Pancreas (tissue), 10 donors: Measurements from ENCODE around the gene ZGLP1. TPM values are rescaled to one million over a fixed set of nuclear protein-coding genes. Genes with fewer than 3 reads are reported as not detected.

Experiments
- ATAC-seq, 4 donors: fragments of 200-7000 bp; cut with Tn5 transposase; one replicate each; pipeline versions ENCODE4 v1.8.0 to v1.9.1; 2020; ENCODE audit warnings: mild to moderate bottlenecking in 4 of 4, moderate library complexity in 4 of 4
- DNase-seq, 6 donors: peaks; one replicate each; pipeline ENCODE4 v3.0.0-alpha.2; 2020
- FAIRE-seq: peaks from 2 replicates; lab custom pipeline; 2012; peaks lifted over from hg19 to GRCh38; lab: Jason Lieb, UNC
- H3K27ac ChIP-seq, 4 donors: fragments of 200-600 bp; sonication (generic); 1 replicate in 3 of 4; 2 replicates in 1 of 4; pipeline versions ENCODE4 v1.5.0 to v1.8.0; 2020
- H3K27me3 ChIP-seq, 4 donors: fragments of 200-600 bp; one replicate each; pipeline ENCODE4 v1.8.0; 2021
- H3K36me3 ChIP-seq, 3 donors: fragments of 200-600 bp; sonication (generic) in 1 of 3; one replicate each; pipeline versions ENCODE4 v1.5.0 to v1.8.0; 2020 to 2021
- H3K4me1 ChIP-seq, 3 donors: fragments of 200-600 bp; one replicate each; pipeline ENCODE4 v1.8.0; 2021
- H3K4me3 ChIP-seq, 4 donors: fragments of 200-600 bp; sonication (generic) in 2 of 4; one replicate each; pipeline versions ENCODE4 v1.5.0 to v1.8.0; 2020 to 2021
- H3K9me3 ChIP-seq, 4 donors: fragments of 200-600 bp; one replicate each; pipeline ENCODE4 v1.8.0; 2021
- WGBS, 2 donors: extraction: QIAGEN DNeasy Blood & Tissue Kit; methylation state at CpG; one replicate each; pipeline ENCODE4 v1.1.7; 2013; 5-methylcytosine and 5-hydroxymethylcytosine counted together
- intact Hi-C, 3 donors: fragments of 100-400 bp; cut with DNase I; formaldehyde crosslinking; loops; one replicate each; pipeline versions ENCODE4 v1.11.1 to v1.14.2; 2022
- polyA plus RNA-seq, 2 donors: library from polyadenylated mRNA; stranded (reverse); fragments of 200-250 nt; gene quantifications; one replicate each; pipeline ENCODE4 v1.2.3, GENCODE V29; 2013
- total RNA-seq, 6 donors: library from RNA; stranded (reverse); fragmentation: NEBNext Ultra II Directional in 4 of 6; extraction: Animal tissue kit (Norgen Biotek cat#: 25700) in 4 of 6; gene quantifications; one replicate each; pipeline versions ENCODE4 v1.2.1 to v1.2.4, GENCODE V29; 2021 to 2023
- TF ChIP-seq, protein P1 (sequence below), 4 donors: fragments of 200-600 bp; sonication (generic) in 3 of 4; IDR thresholded peaks; one replicate each; pipeline versions ENCODE4 v1.5.0 to v1.8.0; 2021; ENCODE audit warnings: antibody characterized with exemption in 4 of 4
- donor health status: healthy with polysubstance abuse.
- donor health status: DM: no; HTN: no; CAD: no; lungs with moderate emphysema.
- donor health status: DM: no; HTN: no; CAD: no.
- donor health status: control.
- donor health status: control.
- donor health status: Bipolar disorder and iron deficiency.
- donor health status: DM: yes; HTN: yes; CAD: no.
- donor health status: DM: no; HTN: no; CAD: no.
- donor health status: DM: no; HTN: no; CAD: no.
- donor health status: DM: yes; HTN: yes; CAD: no.

Gene ZGLP1
- total and polyA plus RNA-seq, 8 donors = 0.91 to 44.0 (median 1.7) TPM

DNA sequence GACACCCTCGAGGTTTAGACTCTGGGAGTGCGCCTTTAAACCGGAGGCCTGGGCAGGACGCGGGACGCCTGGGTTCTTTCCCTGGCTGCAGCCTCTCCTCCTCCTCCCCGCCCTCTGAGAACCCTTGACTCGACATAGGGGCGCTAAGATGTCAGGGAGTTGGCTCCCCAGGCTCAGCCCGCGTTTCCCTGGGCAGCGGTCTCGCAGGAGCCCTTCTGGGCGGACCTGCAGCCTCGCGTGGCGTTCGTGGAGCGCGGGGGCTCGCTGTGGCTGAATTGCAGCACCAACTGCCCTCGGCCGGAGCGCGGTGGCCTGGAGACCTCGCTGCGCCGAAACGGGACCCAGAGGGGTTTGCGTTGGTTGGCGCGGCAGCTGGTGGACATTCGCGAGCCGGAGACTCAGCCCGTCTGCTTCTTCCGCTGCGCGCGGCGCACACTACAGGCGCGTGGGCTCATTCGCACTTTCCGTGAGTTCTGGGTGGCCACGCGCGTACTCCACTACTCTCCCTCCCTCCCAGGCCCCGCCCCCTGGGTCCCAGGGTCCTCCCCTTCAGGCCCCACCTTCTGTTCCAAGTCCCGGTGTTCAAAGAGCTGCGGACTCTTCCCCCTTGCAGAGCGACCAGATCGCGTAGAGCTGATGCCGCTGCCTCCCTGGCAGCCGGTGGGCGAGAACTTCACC lies 18.6 kb downstream of the ZGLP1 start:
- TF ChIP-seq, protein P1, sequence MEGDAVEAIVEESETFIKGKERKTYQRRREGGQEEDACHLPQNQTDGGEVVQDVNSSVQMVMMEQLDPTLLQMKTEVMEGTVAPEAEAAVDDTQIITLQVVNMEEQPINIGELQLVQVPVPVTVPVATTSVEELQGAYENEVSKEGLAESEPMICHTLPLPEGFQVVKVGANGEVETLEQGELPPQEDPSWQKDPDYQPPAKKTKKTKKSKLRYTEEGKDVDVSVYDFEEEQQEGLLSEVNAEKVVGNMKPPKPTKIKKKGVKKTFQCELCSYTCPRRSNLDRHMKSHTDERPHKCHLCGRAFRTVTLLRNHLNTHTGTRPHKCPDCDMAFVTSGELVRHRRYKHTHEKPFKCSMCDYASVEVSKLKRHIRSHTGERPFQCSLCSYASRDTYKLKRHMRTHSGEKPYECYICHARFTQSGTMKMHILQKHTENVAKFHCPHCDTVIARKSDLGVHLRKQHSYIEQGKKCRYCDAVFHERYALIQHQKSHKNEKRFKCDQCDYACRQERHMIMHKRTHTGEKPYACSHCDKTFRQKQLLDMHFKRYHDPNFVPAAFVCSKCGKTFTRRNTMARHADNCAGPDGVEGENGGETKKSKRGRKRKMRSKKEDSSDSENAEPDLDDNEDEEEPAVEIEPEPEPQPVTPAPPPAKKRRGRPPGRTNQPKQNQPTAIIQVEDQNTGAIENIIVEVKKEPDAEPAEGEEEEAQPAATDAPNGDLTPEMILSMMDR (IDR thresholded peaks at IDR 0.05) = no peak
- ATAC-seq = peak in 3 of 4 donors; percentile 32 to 38 (median 32)
- 1 to 3% methylated on average over 57 of the region's 57 CpGs for WGBS, 2 donors
- Histone ChIP-seq H3K4me1 (peaks cover 11 to 29% (median 17%) of the 10 kb centered on the region in 3 donors), H3K27ac (no peak overlapping the region), H3K9me3 (no peaks in the 10 kb centered on the region), H3K27me3 (peaks cover 0 to 45% (median 11%) of the 10 kb centered on the region in 4 donors), H3K36me3 (no peaks in the 10 kb centered on the region), H3K4me3 (peak overlapping the region in 2 of 4 donors; percentile 26 to 48)
- peak in 2 of 6 donors; percentile 35 to 71 for DNase-seq
- FAIRE-seq = no peak
- intact Hi-C loops = no loop called here

DNA sequence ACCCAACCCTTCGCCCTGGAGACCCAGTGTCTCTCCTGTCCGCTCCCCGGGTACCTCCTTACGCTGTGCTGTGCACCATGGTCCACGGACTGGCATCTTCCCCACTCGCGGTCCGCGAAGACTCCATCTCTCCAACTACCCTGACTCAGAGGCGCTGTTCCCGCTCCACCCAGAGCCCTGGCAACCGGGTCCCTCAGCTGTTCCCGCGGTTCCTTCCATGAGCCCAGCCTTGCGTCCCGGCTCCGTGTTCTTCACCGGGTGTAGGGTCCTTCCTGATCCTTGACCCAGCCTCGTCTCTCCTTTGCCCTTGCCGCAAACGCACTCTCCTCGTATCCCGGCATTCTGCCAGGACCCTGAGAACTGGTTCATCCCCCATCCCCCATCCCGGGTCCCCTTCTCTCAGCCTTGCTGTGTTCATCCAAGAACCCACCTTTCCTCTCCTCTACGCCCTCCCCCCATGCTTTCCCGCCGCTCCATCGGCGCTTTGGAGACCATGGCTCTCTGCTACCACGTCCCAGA lies 19.2 kb downstream of the ZGLP1 start:
- 1 to 3% methylated on average over 30 of the region's 30 CpGs for WGBS, 2 donors
- Histone ChIP-seq H3K4me1 (peaks cover 11 to 26% (median 13%) of the 10 kb centered on the region in 3 donors), H3K4me3 (peak overlapping the region in 1 of 4 donors; percentile 48), H3K36me3 (no peaks in the 10 kb centered on the region), H3K27me3 (peaks cover 0 to 43% (median 11%) of the 10 kb centered on the region in 4 donors), H3K9me3 (no peaks in the 10 kb centered on the region), H3K27ac (no peak overlapping the region)
- intact Hi-C loops = no loop called here
- ATAC-seq (no peak), FAIRE-seq (no peak), DNase-seq (no peak)
- TF ChIP-seq, protein P1 (IDR thresholded peaks at IDR 0.05) = no peak

DNA sequence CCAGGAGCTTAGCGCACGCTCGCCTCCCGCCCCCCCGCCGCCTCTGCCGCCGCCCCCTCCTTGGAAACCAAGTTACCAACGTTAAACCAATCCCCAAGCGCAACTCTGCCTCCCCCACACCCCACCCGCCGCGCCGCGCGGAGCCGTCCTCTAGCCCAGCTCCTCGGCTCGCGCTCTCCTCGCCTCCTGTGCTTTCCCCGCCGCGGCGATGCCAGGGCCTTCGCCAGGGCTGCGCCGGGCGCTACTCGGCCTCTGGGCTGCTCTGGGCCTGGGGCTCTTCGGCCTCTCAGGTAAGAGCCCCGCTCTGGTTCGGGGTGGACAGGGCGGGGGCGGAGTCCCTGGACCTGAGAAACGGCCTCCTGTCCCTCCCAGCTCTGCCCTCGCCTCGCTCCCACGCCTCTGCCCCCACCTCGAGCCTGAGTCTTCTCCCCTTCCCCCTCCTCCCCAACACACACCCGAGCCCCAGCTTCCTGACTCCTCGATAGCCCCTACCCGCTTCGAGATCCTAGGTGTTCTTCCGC lies 19.7 kb downstream of the ZGLP1 start, which contains the start of gene ICAM5:
Gene ICAM5, plus strand, starts transcription at position 117 of the 521 bp plus-strand sequence. Its CDS starts 92 bp downstream, at position 209.
- FAIRE-seq (no peak), DNase-seq (no peak), ATAC-seq (no peak)
- H3K27me3 ChIP-seq = peaks cover 0 to 42% (median 11%) of the 10 kb centered on the region in 4 donors
- H3K27ac ChIP-seq = no peak within 1 kb of the TSS
- 2% methylated on average over 38 to 45 of the region's 45 CpGs for WGBS, 2 donors
- H3K4me3 ChIP-seq = peak within 1 kb of the TSS in 2 of 4 donors; percentile 17 to 48
- TF ChIP-seq, protein P1 (IDR thresholded peaks at IDR 0.05) = no peak
- peaks cover 9 to 22% (median 11%) of the 10 kb centered on the region in 3 donors for H3K4me1 ChIP-seq
- H3K36me3 ChIP-seq = no peaks in the 10 kb centered on the region
- H3K9me3 ChIP-seq = no peaks in the 10 kb centered on the region
- intact Hi-C loops = no loop called here

DNA sequence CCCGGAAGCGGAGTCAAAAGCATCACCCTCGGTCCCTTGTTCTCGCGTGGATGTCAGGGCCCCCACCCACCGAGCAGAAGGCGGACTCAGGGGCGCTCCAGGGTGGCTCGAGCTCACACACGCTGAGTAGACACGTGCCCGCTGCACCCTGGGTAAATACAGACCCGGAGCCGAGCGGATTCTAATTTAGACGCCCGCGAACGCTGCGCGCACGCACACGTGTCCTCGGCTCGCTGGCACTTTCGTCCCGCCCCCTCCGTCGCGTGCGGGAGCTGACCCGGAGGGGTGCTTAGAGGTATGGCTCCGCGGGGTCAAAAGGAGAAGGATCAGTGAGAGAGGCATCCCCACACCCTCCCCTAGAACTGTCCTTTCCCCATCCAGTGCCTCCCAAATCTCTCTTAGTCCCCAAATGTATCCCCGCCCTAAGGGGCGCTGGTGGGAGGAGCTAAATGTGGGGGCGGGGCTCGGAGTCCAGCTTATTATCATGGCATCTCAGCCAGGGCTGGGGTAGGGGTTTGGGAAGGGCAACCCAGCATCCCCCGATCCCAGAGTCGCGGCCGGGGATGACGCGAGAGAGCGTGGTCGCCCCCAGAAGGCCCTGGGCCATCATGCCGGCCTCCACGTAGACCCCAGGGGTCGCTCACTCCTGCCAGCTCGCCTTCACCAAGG lies 20.3 kb downstream of the ZGLP1 start:
- H3K4me3 ChIP-seq = peak overlapping the region in 2 of 4 donors; percentile 17 to 48
- H3K36me3 ChIP-seq = no peaks in the 10 kb centered on the region
- H3K27me3 ChIP-seq = peaks cover 0 to 37% (median 11%) of the 10 kb centered on the region in 4 donors
- intact Hi-C loops = no loop called here
- no peaks in the 10 kb centered on the region for H3K9me3 ChIP-seq
- no peak overlapping the region for H3K27ac ChIP-seq
- FAIRE-seq = no peak
- no peak for DNase-seq
- peak in 1 of 4 donors; percentile 5 for ATAC-seq
- peaks cover 9 to 22% (median 11%) of the 10 kb centered on the region in 3 donors for H3K4me1 ChIP-seq
- TF ChIP-seq, protein P1 (IDR thresholded peaks at IDR 0.05) = no peak
- WGBS, 2 donors = 1 to 2% methylated on average over 50 of the region's 50 CpGs
